CD8-positive, alpha-beta memory T cell (primary cell): ENCODE measurements around the gene EBF4. TPM values are rescaled to one million over a fixed set of nuclear protein-coding genes. Genes with fewer than 3 reads are reported as not detected.
"Not testable (repeated sequence)": the region's sequence is repeated elsewhere in the genome, so short reads cannot be mapped to it uniquely, and the experiment has no call there.

Source experiments
- CTCF ChIA-PET: fragments of 350-600 bp; sonication (Branson Sonifier 250); formaldehyde crosslinking; loops from one replicate; lab custom pipeline; 2021; ENCODE audit warnings: antibody characterized with exemption; lab: Charles Lee
- POLR2A ChIA-PET: fragments of 350-600 bp; sonication (Branson Sonifier 250); formaldehyde crosslinking; loops from one replicate; lab custom pipeline; 2021; ENCODE audit warnings: antibody characterized with exemption; lab: Charles Lee
- DNase-seq, 5 donors: peaks; one replicate each; pipeline versions ENCODE4 v3.0.0 to v3.0.0-alpha.2; 2020 to 2022; ENCODE audit warnings: mixed read lengths in 1 of 5
- H3K27ac ChIP-seq: one replicate; pipeline ENCODE4 v1.7.0; 2013; ENCODE audit warnings: low read depth, mild to moderate bottlenecking, low read length, moderate library complexity
- H3K27me3 ChIP-seq: 2 replicates; pipeline ENCODE4 v1.7.0; 2013; ENCODE audit warnings: low read length, mild to moderate bottlenecking; ENCODE audit not compliant: insufficient read depth, poor library complexity, severe bottlenecking
- H3K36me3 ChIP-seq: 2 replicates; pipeline ENCODE4 v1.7.0; 2013; ENCODE audit warnings: mild to moderate bottlenecking, low read length, moderate library complexity; ENCODE audit not compliant: insufficient read depth
- H3K4me1 ChIP-seq: 2 replicates; pipeline ENCODE4 v1.7.0; 2013; ENCODE audit warnings: mild to moderate bottlenecking, low read length, moderate library complexity; ENCODE audit not compliant: insufficient read depth
- H3K4me3 ChIP-seq: 2 replicates; pipeline ENCODE4 v1.7.0; 2013; ENCODE audit warnings: mild to moderate bottlenecking, low read length
- H3K9me3 ChIP-seq: 2 replicates; pipeline ENCODE4 v1.7.0; 2013; ENCODE audit warnings: mild to moderate bottlenecking, low read length
- H3K27ac Mint-ChIP-seq, 8 donors: one replicate each; pipeline ENCODE4 v1.8.0; 2020 to 2021; ENCODE audit warnings: mixed read lengths in 8 of 8, mild to moderate bottlenecking in 6 of 8, inconsistent platforms in 3 of 8, moderate library complexity in 3 of 8
- H3K27me3 Mint-ChIP-seq, 2 donors: one replicate each; pipeline ENCODE4 v1.8.0; 2020 to 2021; ENCODE audit warnings: mixed read lengths in 2 of 2, mild to moderate bottlenecking in 1 of 2, moderate library complexity in 1 of 2
- H3K36me3 Mint-ChIP-seq, 3 donors: one replicate each; pipeline ENCODE4 v1.8.0; 2020 to 2021; ENCODE audit warnings: mixed read lengths in 3 of 3, inconsistent platforms in 1 of 3, mild to moderate bottlenecking in 1 of 3
- H3K4me1 Mint-ChIP-seq, 3 donors: one replicate each; pipeline ENCODE4 v1.8.0; 2020 to 2021; ENCODE audit warnings: mixed read lengths in 3 of 3, inconsistent platforms in 1 of 3, mild to moderate bottlenecking in 1 of 3
- H3K4me3 Mint-ChIP-seq, 7 donors: one replicate each; pipeline ENCODE4 v1.8.0; 2020 to 2021; ENCODE audit warnings: mixed read lengths in 7 of 7, mild to moderate bottlenecking in 6 of 7, moderate library complexity in 4 of 7, inconsistent platforms in 2 of 7
- H3K9me3 Mint-ChIP-seq, 5 donors: one replicate each; pipeline ENCODE4 v1.8.0; 2020 to 2022; ENCODE audit warnings: mixed read lengths in 5 of 5, mild to moderate bottlenecking in 3 of 5, moderate library complexity in 2 of 5, inconsistent platforms in 1 of 5
- polyA plus RNA-seq: library from polyadenylated mRNA; unstranded; fragments of 300-500 nt; fragmentation: Illumina TruSeq; gene quantifications from one replicate; pipeline ENCODE4 v1.2.3, GENCODE V29; 2021
- total RNA-seq, 2 experiments: library from RNA; stranded (reverse); gene quantifications; one replicate each; pipeline ENCODE4 v1.2.3, GENCODE V29; 2021

EBF4 gene
- total and polyA plus RNA-seq, 3 experiments from 2014 or later, result 0.66 to 2.0 (median 0.92) TPM

GRCh38 chr20:2682040-2682439, 10.5 kb upstream of the EBF4 start:
- H3K27ac Mint-ChIP-seq, H3K4me3 ChIP-seq, H3K36me3 ChIP-seq, DNase-seq, H3K36me3 Mint-ChIP-seq, POLR2A ChIA-PET, H3K27me3 ChIP-seq, H3K9me3 Mint-ChIP-seq, H3K4me3 Mint-ChIP-seq, H3K9me3 ChIP-seq, H3K27ac ChIP-seq, CTCF ChIA-PET, H3K4me1 ChIP-seq, H3K4me1 Mint-ChIP-seq: not testable (repeated sequence)
- H3K27me3 Mint-ChIP-seq, result peaks cover 8 to 44% of the 10 kb centered on the region in 2 donors

GRCh38 chr20:2684817-2685216, 7.8 kb upstream of the EBF4 start:
- CTCF ChIA-PET, result interaction anchor here (1.0 to 1.3 kb wide), 3 partner anchors 10 to 67 kb away, joined by 3 to 4 read pairs (median 3); no protein-coding TSS in a partner anchor
- H3K36me3 Mint-ChIP-seq, H3K27me3 ChIP-seq, H3K9me3 ChIP-seq, POLR2A ChIA-PET, H3K4me3 Mint-ChIP-seq, H3K27ac Mint-ChIP-seq, H3K27ac ChIP-seq, H3K9me3 Mint-ChIP-seq, H3K4me3 ChIP-seq, H3K36me3 ChIP-seq: not testable (repeated sequence)
- Mint-ChIP-seq H3K4me1 (peaks cover 10 to 14% (median 14%) of the 10 kb centered on the region in 3 donors), H3K27me3 (peaks cover 8 to 31% of the 10 kb centered on the region in 2 donors)
- DNase-seq, result peak in 1 of 5 donors; percentile 34
- H3K4me1 ChIP-seq, result peaks cover 13% of the 10 kb centered on the region

GRCh38 chr20:2687514-2687913, 5.1 kb upstream of the EBF4 start:
- Mint-ChIP-seq H3K36me3 (peaks cover 0 to 2% (median 0%) of the 10 kb centered on the region in 3 donors), H3K4me3 (peak overlapping the region in 3 of 7 donors; percentile 28 to 70 (median 60)), H3K4me1 (peaks cover 27 to 30% (median 29%) of the 10 kb centered on the region in 3 donors), H3K27ac (peak overlapping the region in 4 of 8 donors; percentile 47 to 91 (median 62)), H3K9me3 (no peaks in the 10 kb centered on the region), H3K27me3 (peaks cover 9 to 31% of the 10 kb centered on the region in 2 donors)
- DNase-seq, result peak in 1 of 5 donors; percentile 8
- Histone ChIP-seq H3K4me3 (no peak overlapping the region), H3K4me1 (peaks cover 18% of the 10 kb centered on the region), H3K36me3 (no peaks in the 10 kb centered on the region), H3K27ac (no peak overlapping the region), H3K9me3 (no peaks in the 10 kb centered on the region), H3K27me3 (no peaks in the 10 kb centered on the region)
- ChIA-PET CTCF (interaction anchor here (0.7 to 3.7 kb wide), 11 partner anchors 10 to 165 kb away, joined by 3 to 29 read pairs (median 3); no protein-coding TSS in a partner anchor), POLR2A (interaction anchor here (1.2 kb wide), 1 partner anchor 22 kb away, joined by 3 read pairs; no protein-coding TSS in a partner anchor)

- peaks cover 27 to 30% (median 29%) of the 10 kb centered on the region in 3 donors for H3K4me1 Mint-ChIP-seq
- Histone ChIP-seq H3K27me3 (no peaks in the 10 kb centered on the region), H3K36me3 (no peaks in the 10 kb centered on the region), H3K27ac (no peak overlapping the region), H3K4me3 (no peak overlapping the region), H3K4me1 (peaks cover 18% of the 10 kb centered on the region), H3K9me3 (no peaks in the 10 kb centered on the region)
- H3K27ac Mint-ChIP-seq, result peak overlapping the region; percentile 9 to 91 (median 60)
- DNase-seq, result peak; percentile 65 to 84 (median 75)
- ChIA-PET POLR2A (interaction anchor here (1.2 kb wide), 1 partner anchor 23 kb away, joined by 3 read pairs; no protein-coding TSS in a partner anchor), CTCF (interaction anchor here (0.7 to 3.7 kb wide), 10 partner anchors 9 to 164 kb away, joined by 3 to 29 read pairs (median 3); no protein-coding TSS in a partner anchor)
- peaks cover 0 to 2% (median 0%) of the 10 kb centered on the region in 3 donors for H3K36me3 Mint-ChIP-seq
- H3K27me3 Mint-ChIP-seq, result peaks cover 9 to 27% of the 10 kb centered on the region in 2 donors
- H3K4me3 Mint-ChIP-seq, result peak overlapping the region; percentile 23 to 87 (median 60)
- no peaks in the 10 kb centered on the region for H3K9me3 Mint-ChIP-seq
These were observed 4.5 kb upstream of the EBF4 start for GRCh38 chr20:2688041-2688591.

GRCh38 chr20:2690213-2690612, 2.4 kb upstream of the EBF4 start:
- H3K4me3 Mint-ChIP-seq, result peak overlapping the region in 5 of 7 donors; percentile 2 to 97 (median 21)
- no peak overlapping the region for H3K27ac ChIP-seq
- peaks cover 14% of the 10 kb centered on the region for H3K27me3 ChIP-seq
- POLR2A ChIA-PET, result no interaction called here
- H3K4me3 ChIP-seq, result no peak overlapping the region
- no peak for DNase-seq
- H3K9me3 Mint-ChIP-seq, result no peaks in the 10 kb centered on the region
- peaks cover 27 to 35% (median 29%) of the 10 kb centered on the region in 3 donors for H3K4me1 Mint-ChIP-seq
- no peaks in the 10 kb centered on the region for H3K36me3 ChIP-seq
- no peaks in the 10 kb centered on the region for H3K9me3 ChIP-seq
- CTCF ChIA-PET, result interaction anchor here (3.4 to 3.7 kb wide), 2 partner anchors 51 to 54 kb away, joined by 19 to 29 read pairs; no protein-coding TSS in a partner anchor
- peak overlapping the region in 1 of 8 donors; percentile 10 for H3K27ac Mint-ChIP-seq
- peaks cover 0 to 2% (median 1%) of the 10 kb centered on the region in 3 donors for H3K36me3 Mint-ChIP-seq
- peaks cover 18% of the 10 kb centered on the region for H3K4me1 ChIP-seq
- peaks cover 21 to 37% of the 10 kb centered on the region in 2 donors for H3K27me3 Mint-ChIP-seq

GRCh38 chr20:2690718-2691117, 1.9 kb upstream of the EBF4 start:
- peaks cover 18% of the 10 kb centered on the region for H3K4me1 ChIP-seq
- H3K27ac Mint-ChIP-seq, result peak overlapping the region in 2 of 8 donors; percentile 29 to 88
- H3K9me3 Mint-ChIP-seq, result no peaks in the 10 kb centered on the region
- peaks cover 24 to 36% of the 10 kb centered on the region in 2 donors for H3K27me3 Mint-ChIP-seq
- peaks cover 18% of the 10 kb centered on the region for H3K27me3 ChIP-seq
- H3K36me3 ChIP-seq, result no peaks in the 10 kb centered on the region
- ChIA-PET POLR2A (no interaction called here), CTCF (interaction anchor here (3.7 kb wide), 1 partner anchor 53 kb away, joined by 19 read pairs; no protein-coding TSS in a partner anchor)
- peak overlapping the region; percentile 74 to 97 (median 92) for H3K4me3 Mint-ChIP-seq
- H3K4me1 Mint-ChIP-seq, result peaks cover 27 to 35% (median 29%) of the 10 kb centered on the region in 3 donors
- no peak for DNase-seq
- no peaks in the 10 kb centered on the region for H3K9me3 ChIP-seq
- H3K4me3 ChIP-seq, result no peak overlapping the region
- no peak overlapping the region for H3K27ac ChIP-seq
- peaks cover 0 to 2% (median 1%) of the 10 kb centered on the region in 3 donors for H3K36me3 Mint-ChIP-seq

- CTCF ChIA-PET, result no interaction called here
- POLR2A ChIA-PET, result no interaction called here
- peaks cover 18% of the 10 kb centered on the region for H3K4me1 ChIP-seq
- Mint-ChIP-seq H3K9me3 (no peaks in the 10 kb centered on the region), H3K27ac (peak overlapping the region in 5 of 8 donors; percentile 72 to 94 (median 84)), H3K4me3 (peak overlapping the region; percentile 74 to 97 (median 92)), H3K36me3 (peaks cover 0 to 2% (median 1%) of the 10 kb centered on the region in 3 donors), H3K27me3 (peaks cover 24 to 37% of the 10 kb centered on the region in 2 donors), H3K4me1 (peaks cover 27 to 35% (median 29%) of the 10 kb centered on the region in 3 donors)
- no peak overlapping the region for H3K4me3 ChIP-seq
- DNase-seq, result no peak
- no peaks in the 10 kb centered on the region for H3K36me3 ChIP-seq
- peaks cover 18% of the 10 kb centered on the region for H3K27me3 ChIP-seq
- no peak overlapping the region for H3K27ac ChIP-seq
- H3K9me3 ChIP-seq, result no peaks in the 10 kb centered on the region
These were observed 1.5 kb upstream of the EBF4 start for GRCh38 chr20:2691127-2691526.

- Histone ChIP-seq H3K36me3 (no peaks in the 10 kb centered on the region), H3K4me3 (no peak overlapping the region), H3K27ac (no peak overlapping the region), H3K4me1 (peaks cover 18% of the 10 kb centered on the region), H3K27me3 (peaks cover 18% of the 10 kb centered on the region), H3K9me3 (no peaks in the 10 kb centered on the region)
- POLR2A ChIA-PET, result interaction anchor here (2.3 kb wide), 1 partner anchor 50 kb away, joined by 6 read pairs; no protein-coding TSS in a partner anchor
- no peak for DNase-seq
- no peaks in the 10 kb centered on the region for H3K9me3 Mint-ChIP-seq
- CTCF ChIA-PET, result interaction anchor here (0.9 to 1.2 kb wide), 2 partner anchors 12 to 22 kb away, joined by 3 to 4 read pairs; no protein-coding TSS in a partner anchor
- H3K4me1 Mint-ChIP-seq, result peaks cover 27 to 35% (median 29%) of the 10 kb centered on the region in 3 donors
- peaks cover 26 to 41% of the 10 kb centered on the region in 2 donors for H3K27me3 Mint-ChIP-seq
- peak overlapping the region; percentile 88 to 97 (median 92) for H3K4me3 Mint-ChIP-seq
- H3K27ac Mint-ChIP-seq, result peak overlapping the region in 7 of 8 donors; percentile 70 to 94 (median 84)
- H3K36me3 Mint-ChIP-seq, result peaks cover 0 to 2% (median 1%) of the 10 kb centered on the region in 3 donors
These were observed 931 bp upstream of the EBF4 start for GRCh38 chr20:2691663-2692035.
